Psoas muscle (tissue), 8 donors: ENCODE measurements around the gene ZP1. TPM values are rescaled to one million over a fixed set of nuclear protein-coding genes. Genes with fewer than 3 reads are reported as not detected.

Source experiments
- ATAC-seq, 4 donors: fragments of 200-7000 bp; cut with Tn5 transposase; one replicate each; pipeline ENCODE4 v1.9.1; 2020; ENCODE audit warnings: moderate library complexity in 3 of 4, mild to moderate bottlenecking in 2 of 4
- DNase-seq, 2 donors: peaks; one replicate each; pipeline ENCODE4 v3.0.0-alpha.2; 2020
- H3K27ac ChIP-seq: fragments of 200-600 bp; one replicate; pipeline ENCODE4 v1.8.0; 2022
- H3K27me3 ChIP-seq, 3 donors: fragments of 200-600 bp in 1 of 3; one replicate each; pipeline versions ENCODE4 v1.6.1 to v1.8.0; 2013 to 2022; ENCODE audit warnings: low read length in 2 of 3, mild to moderate bottlenecking in 2 of 3, moderate library complexity in 1 of 3; ENCODE audit not compliant: insufficient read depth in 3 of 3
- H3K36me3 ChIP-seq, 2 donors: fragments of 200-600 bp in 1 of 2; one replicate each; pipeline versions ENCODE4 v1.6.1 to v1.8.0; 2013 to 2022; ENCODE audit warnings: low read depth in 1 of 2, mild to moderate bottlenecking in 1 of 2, moderate library complexity in 1 of 2; ENCODE audit not compliant: insufficient read depth in 1 of 2
- H3K4me1 ChIP-seq: fragments of 200-600 bp; one replicate; pipeline ENCODE4 v1.8.0; 2022
- H3K4me3 ChIP-seq: fragments of 200-600 bp; one replicate; pipeline ENCODE4 v1.8.0; 2022; ENCODE audit warnings: mild to moderate bottlenecking
- H3K9me3 ChIP-seq: fragments of 200-600 bp; one replicate; pipeline ENCODE4 v1.8.0; 2022
- CTCF ChIP-seq: fragments of 200-600 bp; IDR thresholded peaks from one replicate; pipeline ENCODE4 v1.8.0; 2022; ENCODE audit warnings: antibody characterized with exemption
- WGBS, 3 donors: extraction: QIAGEN DNeasy Blood & Tissue Kit; methylation state at CpG; one replicate each; pipeline versions ENCODE4 v1.1.6 to v1.1.7; 2013; 5-methylcytosine and 5-hydroxymethylcytosine counted together
- intact Hi-C, 2 donors: fragments of 100-400 bp; cut with DNase I; formaldehyde crosslinking; loops; one replicate each; pipeline versions ENCODE4 v1.11.0 to v1.14.2; 2022
- polyA plus RNA-seq, 3 donors: library from polyadenylated mRNA; stranded (reverse); fragments of 200-250 nt; gene quantifications; one replicate each; pipeline ENCODE4 v1.2.3, GENCODE V29; 2013
- total RNA-seq, 4 donors: library from RNA; stranded (reverse); fragmentation: NEBNext Ultra II Directional in 2 of 4; extraction: Animal tissue kit (Norgen Biotek cat#: 25700) in 2 of 4; gene quantifications; one replicate each; pipeline versions ENCODE4 v1.2.1 to v1.2.4, GENCODE V29; 2021 to 2023
- donor health status: healthy with polysubstance abuse.
- donor health status: DM: no; HTN: no; CAD: no; lungs with moderate emphysema.
- donor health status: Bipolar disorder and iron deficiency.
- donor health status: healthy.
- donor health status: DM: yes; HTN: yes; CAD: no.
- donor health status: DM: no; HTN: no; CAD: no.
- donor health status: DM: no; HTN: no; CAD: no.
- donor health status: DM: yes; HTN: yes; CAD: no.

ZP1 gene
- total and polyA plus RNA-seq, 7 donors = 0.18 to 0.52 (median 0.29) TPM; not detected in 3

GRCh38 chr11:60842668-60843600 is 24.4 kb upstream of the ZP1 start:
- no peak for TF ChIP-seq CTCF
- peak overlapping the region; percentile 99 for H3K4me3 ChIP-seq
- H3K36me3 ChIP-seq = peaks cover 0 to 11% of the 10 kb centered on the region in 2 donors
- DNase-seq (peak in 1 of 2 donors; percentile 12), ATAC-seq (no peak)
- H3K27ac ChIP-seq = peak overlapping the region; percentile 90
- intact Hi-C loops = loop anchor here (2.0 to 10.0 kb wide), 3 partner anchors 59 to 322 kb away; partner anchors contain the start of gene VPS37C (in 1 of the 2)
- H3K9me3 ChIP-seq = no peaks in the 10 kb centered on the region
- 10 to 11% (median 10%) methylated on average over 23 of the region's 23 CpGs for WGBS, 3 donors
- no peaks in the 10 kb centered on the region for H3K27me3 ChIP-seq
- H3K4me1 ChIP-seq = peaks cover 28% of the 10 kb centered on the region

DNA sequence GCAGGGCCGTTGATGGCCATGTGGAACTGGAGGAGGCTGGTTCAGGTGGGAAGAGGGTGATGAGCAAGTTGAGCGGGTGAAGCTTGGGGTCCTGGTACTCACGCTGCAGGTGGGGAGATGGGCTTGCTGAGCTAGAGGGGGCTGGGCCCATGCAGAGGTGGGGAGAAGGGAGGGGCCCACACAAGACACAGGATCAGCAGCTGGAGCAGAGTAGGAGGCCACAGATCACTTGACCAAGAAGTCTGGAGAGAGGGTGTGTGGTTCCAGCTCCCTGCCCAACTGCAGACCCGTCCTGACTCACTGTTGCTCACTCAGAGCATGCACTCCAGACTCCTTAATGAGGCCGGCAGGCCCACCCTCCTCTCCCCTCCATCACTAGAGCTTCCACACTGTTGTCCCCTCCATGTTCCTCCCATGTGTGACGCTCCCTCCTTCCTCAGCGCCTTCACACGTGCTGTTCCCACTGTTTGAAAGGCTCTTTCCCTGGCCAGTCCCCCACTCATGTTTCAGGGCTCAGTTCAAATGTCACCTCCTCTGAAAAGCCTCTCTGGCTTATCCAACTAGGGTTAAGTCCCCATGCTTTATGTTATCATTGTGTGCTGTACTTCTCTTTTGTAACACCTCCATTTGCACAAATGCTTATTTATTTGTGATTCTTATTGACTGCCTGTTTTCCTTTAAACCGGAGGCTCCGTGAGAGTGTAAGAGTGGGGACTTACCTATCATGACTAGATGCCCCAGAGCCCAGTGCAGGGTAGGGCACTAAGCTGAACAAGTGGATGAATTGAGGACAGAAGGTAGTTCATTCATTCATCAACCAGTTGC is 23.1 kb upstream of the ZP1 start:
- Histone ChIP-seq H3K9me3 (no peaks in the 10 kb centered on the region), H3K27ac (peak overlapping the region; percentile 41), H3K36me3 (peaks cover 0 to 24% of the 10 kb centered on the region in 2 donors), H3K4me3 (peak overlapping the region; percentile 99), H3K27me3 (no peaks in the 10 kb centered on the region), H3K4me1 (peaks cover 28% of the 10 kb centered on the region)
- intact Hi-C loops = loop anchor here (5.0 to 10.0 kb wide), 2 partner anchors 58 to 321 kb away; partner anchors contain the start of gene VPS37C (in 1 of the 2)
- DNase-seq = peak in 1 of 2 donors; percentile 38
- WGBS, 3 donors = 42 to 55% (median 52%) methylated on average over 10 of the region's 10 CpGs
- no peak for TF ChIP-seq CTCF
- ATAC-seq = no peak

DNA sequence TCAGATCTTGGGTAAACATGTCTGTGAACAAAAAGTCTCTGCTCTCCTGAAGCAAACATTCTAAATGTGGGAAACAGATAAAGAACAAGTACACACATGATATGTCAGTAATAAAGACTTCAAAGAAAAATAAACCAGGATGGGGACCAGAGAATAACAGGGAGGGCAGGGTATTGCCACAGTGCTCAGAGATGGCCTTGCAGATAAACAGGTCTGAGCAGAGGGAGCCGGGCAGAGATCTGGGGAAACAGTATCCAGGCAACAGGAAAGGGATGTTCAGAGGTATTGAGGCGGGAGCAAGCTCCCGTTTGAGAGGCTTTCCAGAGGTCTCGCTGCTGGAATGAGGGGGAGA is 22.5 kb upstream of the ZP1 start:
- Histone ChIP-seq H3K36me3 (peaks cover 0 to 30% of the 10 kb centered on the region in 2 donors), H3K4me1 (peaks cover 28% of the 10 kb centered on the region), H3K4me3 (peak overlapping the region; percentile 99), H3K9me3 (no peaks in the 10 kb centered on the region), H3K27me3 (no peaks in the 10 kb centered on the region), H3K27ac (no peak overlapping the region)
- no peak for TF ChIP-seq CTCF
- ATAC-seq = no peak
- DNase-seq = peak in 1 of 2 donors; percentile 22
- intact Hi-C loops = loop anchor here (5.0 to 10.0 kb wide), 2 partner anchors 57 to 320 kb away; partner anchors contain the start of gene VPS37C (in 1 of the 2)
- 43 to 54% (median 45%) methylated on average over 4 of the region's 4 CpGs for WGBS, 3 donors

GRCh38 chr11:60845338-60845737 is 22.0 kb upstream of the ZP1 start:
- Histone ChIP-seq H3K9me3 (no peaks in the 10 kb centered on the region), H3K27me3 (no peaks in the 10 kb centered on the region), H3K4me1 (peaks cover 28% of the 10 kb centered on the region), H3K36me3 (peaks cover 2 to 35% of the 10 kb centered on the region in 2 donors), H3K27ac (no peak overlapping the region), H3K4me3 (no peak overlapping the region)
- ATAC-seq (no peak), DNase-seq (no peak)
- WGBS, 3 donors = 76 to 88% (median 79%) methylated on average over 8 of the region's 8 CpGs
- TF ChIP-seq CTCF = no peak
- intact Hi-C loops = loop anchor here in 1 of 2 donors (10.0 kb wide), 1 partner anchor 319 kb away; the partner anchor contains the start of gene VPS37C
